Endodermal cell (in vitro differentiated cells): ENCODE data around the gene TEX9. TPM values are rescaled to one million over a fixed set of nuclear protein-coding genes. Genes with fewer than 3 reads are reported as not detected.

Experiments
- DNase-seq: peaks from one replicate; pipeline ENCODE4 v3.0.0-alpha.2; 2017
- H3K27ac ChIP-seq: 2 replicates; pipeline ENCODE4 v1.5.1; 2013; ENCODE audit warnings: mild to moderate bottlenecking, low read depth, low read length, moderate library complexity
- H3K27me3 ChIP-seq: 2 replicates; pipeline ENCODE4 v1.6.1; 2013; ENCODE audit warnings: mild to moderate bottlenecking, low read length, moderate library complexity; ENCODE audit not compliant: insufficient read depth, control insufficient read depth, poor library complexity, severe bottlenecking
- H3K36me3 ChIP-seq: 2 replicates; pipeline ENCODE4 v1.7.0; 2013; ENCODE audit warnings: mild to moderate bottlenecking, low read length, moderate library complexity; ENCODE audit not compliant: control insufficient read depth, insufficient read depth
- H3K4me1 ChIP-seq: one replicate; pipeline ENCODE4 v1.7.0; 2013; ENCODE audit warnings: low read length; ENCODE audit not compliant: control insufficient read depth, insufficient read depth
- H3K4me3 ChIP-seq: 2 replicates; pipeline ENCODE4 v1.5.1; 2013; ENCODE audit warnings: mild to moderate bottlenecking, low read length, moderate library complexity
- H3K9ac ChIP-seq: 2 replicates; pipeline ENCODE4 v1.6.1; 2013; ENCODE audit warnings: mild to moderate bottlenecking, low read length, moderate library complexity; ENCODE audit not compliant: poor library complexity, severe bottlenecking; ENCODE audit errors: extremely low read depth
- H3K9me3 ChIP-seq: 2 replicates; pipeline ENCODE4 v1.6.1; 2013; ENCODE audit warnings: mild to moderate bottlenecking, low read length, moderate library complexity; ENCODE audit not compliant: control insufficient read depth
- H3K27ac Mint-ChIP-seq: 2 replicates; pipeline ENCODE4 v1.8.0; 2020; ENCODE audit warnings: mixed read lengths
- H3K27me3 Mint-ChIP-seq: 2 replicates; pipeline ENCODE4 v1.8.0; 2021; ENCODE audit warnings: mild to moderate bottlenecking, mixed read lengths; ENCODE audit not compliant: insufficient read depth
- H3K36me3 Mint-ChIP-seq: 2 replicates; pipeline ENCODE4 v1.8.0; 2020; ENCODE audit warnings: low read depth, mixed read lengths
- H3K4me1 Mint-ChIP-seq: 2 replicates; pipeline ENCODE4 v1.8.0; 2020; ENCODE audit warnings: mixed read lengths
- H3K4me3 Mint-ChIP-seq: 2 replicates; pipeline ENCODE4 v1.8.0; 2020; ENCODE audit warnings: mild to moderate bottlenecking, moderate library complexity, mixed read lengths
- H3K9me3 Mint-ChIP-seq: 2 replicates; pipeline ENCODE4 v1.8.0; 2020; ENCODE audit warnings: mild to moderate bottlenecking, mixed read lengths
- WGBS, 2 experiments: methylation state at CpG; one replicate each; pipeline versions ENCODE4 v1.1.5 to v1.1.7; 2013; ENCODE audit warnings: missing lambda C conversion rate in 2 of 2, mixed read lengths in 1 of 2; ENCODE audit not compliant: insufficient coverage in 1 of 2, insufficient read length in 1 of 2; 5-methylcytosine and 5-hydroxymethylcytosine counted together
- total RNA-seq, 2 donors: library from RNA; stranded (reverse); fragmentation: NEBNext Ultra II Directional in 1 of 2; extraction: Animal tissue kit (Norgen Biotek cat#: 25700) in 1 of 2; gene quantifications; 2 replicates in 1 of 2; 3 replicates in 1 of 2; pipeline ENCODE4 v1.2.1, GENCODE V29; 2021
- TF ChIP-seq, protein P1 (sequence below): fragments of 200-600 bp; sonication (generic); conservative IDR thresholded peaks from 2 replicates; pipeline ENCODE4 v1.5.0; 2021; ENCODE audit warnings: antibody characterized with exemption, mild to moderate bottlenecking

The TEX9 gene
- total RNA-seq, 2 donors from 2014 or later, result 8.7 to 10.2 TPM

DNA sequence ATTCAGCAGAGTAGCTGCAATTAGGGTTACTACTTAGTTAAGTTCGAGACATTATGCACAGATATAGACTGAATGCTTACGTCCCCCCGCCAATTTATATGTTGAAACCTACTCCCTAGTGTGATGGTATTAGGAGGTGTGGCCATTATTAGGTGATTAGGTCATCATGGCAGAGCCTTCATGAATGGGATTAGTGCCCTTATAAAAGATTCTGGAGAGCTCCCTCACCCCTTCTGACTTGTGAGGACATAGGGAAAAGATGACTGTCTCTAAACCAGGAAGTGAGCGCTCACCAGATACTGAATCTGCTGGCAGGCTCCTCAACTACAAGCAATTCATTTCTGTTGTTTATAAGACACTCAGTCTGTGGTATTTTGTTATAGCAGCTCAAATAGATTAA is 25.6 kb upstream of the TEX9 start:
- no peaks in the 10 kb centered on the region for H3K4me1 ChIP-seq
- no peak for DNase-seq
- TF ChIP-seq, protein P1, sequence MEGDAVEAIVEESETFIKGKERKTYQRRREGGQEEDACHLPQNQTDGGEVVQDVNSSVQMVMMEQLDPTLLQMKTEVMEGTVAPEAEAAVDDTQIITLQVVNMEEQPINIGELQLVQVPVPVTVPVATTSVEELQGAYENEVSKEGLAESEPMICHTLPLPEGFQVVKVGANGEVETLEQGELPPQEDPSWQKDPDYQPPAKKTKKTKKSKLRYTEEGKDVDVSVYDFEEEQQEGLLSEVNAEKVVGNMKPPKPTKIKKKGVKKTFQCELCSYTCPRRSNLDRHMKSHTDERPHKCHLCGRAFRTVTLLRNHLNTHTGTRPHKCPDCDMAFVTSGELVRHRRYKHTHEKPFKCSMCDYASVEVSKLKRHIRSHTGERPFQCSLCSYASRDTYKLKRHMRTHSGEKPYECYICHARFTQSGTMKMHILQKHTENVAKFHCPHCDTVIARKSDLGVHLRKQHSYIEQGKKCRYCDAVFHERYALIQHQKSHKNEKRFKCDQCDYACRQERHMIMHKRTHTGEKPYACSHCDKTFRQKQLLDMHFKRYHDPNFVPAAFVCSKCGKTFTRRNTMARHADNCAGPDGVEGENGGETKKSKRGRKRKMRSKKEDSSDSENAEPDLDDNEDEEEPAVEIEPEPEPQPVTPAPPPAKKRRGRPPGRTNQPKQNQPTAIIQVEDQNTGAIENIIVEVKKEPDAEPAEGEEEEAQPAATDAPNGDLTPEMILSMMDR, result no peak
- Mint-ChIP-seq H3K9me3 (no peaks in the 10 kb centered on the region), H3K27me3 (no peaks in the 10 kb centered on the region), H3K36me3 (no peaks in the 10 kb centered on the region), H3K4me3 (no peak overlapping the region), H3K27ac (no peak overlapping the region), H3K4me1 (no peaks in the 10 kb centered on the region)
- no peak overlapping the region for H3K9ac ChIP-seq
- no peaks in the 10 kb centered on the region for H3K27me3 ChIP-seq
- no peaks in the 10 kb centered on the region for H3K36me3 ChIP-seq
- H3K4me3 ChIP-seq, result no peak overlapping the region
- H3K27ac ChIP-seq, result no peak overlapping the region
- 60 to 87% methylated on average over 1 to 4 of the region's 4 CpGs for WGBS, 2 experiments
- H3K9me3 ChIP-seq, result no peaks in the 10 kb centered on the region

DNA sequence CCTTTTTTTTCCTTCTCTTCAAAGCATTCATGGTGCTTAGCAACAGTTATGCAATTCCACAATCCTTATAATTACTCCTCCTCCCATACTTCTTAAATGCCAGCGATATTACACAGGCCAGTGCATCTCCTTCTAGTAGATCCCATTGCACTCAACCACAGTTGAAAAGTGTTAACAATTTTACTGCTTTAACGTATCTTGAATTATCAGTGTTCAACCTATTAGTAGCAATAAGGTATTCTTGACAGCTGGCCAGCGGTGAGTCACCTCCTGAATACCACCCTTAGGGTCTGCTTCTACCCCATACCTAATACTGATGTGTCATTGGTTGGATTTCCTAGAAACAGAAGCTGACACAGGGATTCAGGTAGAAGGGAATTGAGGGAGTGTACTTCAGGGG is 24.0 kb upstream of the TEX9 start:
- no peak overlapping the region for H3K9ac ChIP-seq
- H3K36me3 Mint-ChIP-seq, result no peaks in the 10 kb centered on the region
- H3K9me3 Mint-ChIP-seq, result no peaks in the 10 kb centered on the region
- no peak overlapping the region for H3K4me3 Mint-ChIP-seq
- no peaks in the 10 kb centered on the region for H3K9me3 ChIP-seq
- TF ChIP-seq, protein P1, result no peak
- no peak overlapping the region for H3K27ac Mint-ChIP-seq
- WGBS, 2 experiments, result 87 to 100% methylated on average over 1 to 3 of the region's 3 CpGs
- H3K4me1 ChIP-seq, result no peaks in the 10 kb centered on the region
- peaks cover 2% of the 10 kb centered on the region for H3K27me3 Mint-ChIP-seq
- H3K36me3 ChIP-seq, result no peaks in the 10 kb centered on the region
- H3K27ac ChIP-seq, result no peak overlapping the region
- H3K27me3 ChIP-seq, result no peaks in the 10 kb centered on the region
- DNase-seq, result no peak
- H3K4me3 ChIP-seq, result no peak overlapping the region
- no peaks in the 10 kb centered on the region for H3K4me1 Mint-ChIP-seq

DNA sequence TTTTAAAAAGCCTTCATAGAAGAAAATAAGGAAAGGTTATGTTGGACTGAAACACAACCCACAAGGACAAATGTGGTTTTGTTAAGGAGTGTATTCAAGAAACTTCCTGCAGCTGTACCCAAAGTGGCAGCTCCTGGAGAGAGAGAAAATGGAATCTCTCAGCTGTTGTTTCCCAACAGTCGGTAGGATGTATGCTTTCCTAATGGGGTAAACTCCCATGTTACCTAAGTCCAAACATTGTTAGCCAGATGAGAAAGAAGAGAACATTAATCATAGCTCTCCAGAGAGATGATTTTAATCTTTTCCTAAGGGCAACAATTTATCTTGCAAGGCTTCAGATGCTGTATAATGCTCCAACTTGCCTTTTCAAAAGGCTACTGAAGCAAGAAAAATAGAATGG is 22.6 kb upstream of the TEX9 start:
- Mint-ChIP-seq H3K4me1 (no peaks in the 10 kb centered on the region), H3K27me3 (peaks cover 2% of the 10 kb centered on the region), H3K4me3 (no peak overlapping the region), H3K36me3 (no peaks in the 10 kb centered on the region), H3K27ac (no peak overlapping the region), H3K9me3 (no peaks in the 10 kb centered on the region)
- Histone ChIP-seq H3K4me3 (no peak overlapping the region), H3K9me3 (no peaks in the 10 kb centered on the region), H3K27me3 (no peaks in the 10 kb centered on the region), H3K27ac (peak overlapping the region; percentile 76), H3K36me3 (no peaks in the 10 kb centered on the region), H3K9ac (no peak overlapping the region), H3K4me1 (no peaks in the 10 kb centered on the region)
- TF ChIP-seq, protein P1, result no peak
- no peak for DNase-seq
- WGBS, 2 experiments, result 67 to 72% methylated on average over 1 of the region's 1 CpG
